ENCODE data around the gene FAT2.

GRCh38 chr5:151580858-151581257 lies 10.3 kb downstream of the FAT2 start:
- TF ChIP-seq CTCF (IDR thresholded peaks at IDR 0.05; ENCODE audit: insufficient read depth, low read length) (no peak), POLR2AphosphoS5 (IDR thresholded peaks at IDR 0.05; ENCODE audit: low read depth) (no peak), REST (IDR thresholded peaks at IDR 0.05; ENCODE audit: insufficient replicate concordance, low read depth) (no peak)
